OCI-M2 (cell line): Measurements from ENCODE around the gene C10orf53.
"Not testable (repeated sequence)": the region's sequence is repeated elsewhere in the genome, so short reads cannot be mapped to it uniquely, and the experiment has no call there.

Experiments used
- DNase-seq: peaks from one replicate; lab custom pipeline; 2025; ENCODE audit not compliant: unreplicated experiment; lab: John Stamatoyannopoulos, UW

C10orf53 gene

GRCh38 chr10:49686651-49687050, 7.2 kb downstream of the C10orf53 start:
- no peak for DNase-seq

- no peak for DNase-seq
Observed at GRCh38 chr10:49688261-49688846, 8.9 kb downstream of the C10orf53 start.

GRCh38 chr10:49688920-49689319, 9.5 kb downstream of the C10orf53 start:
- no peak for DNase-seq

- no peak for DNase-seq
Observed at GRCh38 chr10:49689882-49690510, 10.5 kb downstream of the C10orf53 start.

- no peak for DNase-seq
Observed at GRCh38 chr10:49690698-49691356, 11.4 kb downstream of the C10orf53 start.

GRCh38 chr10:49691588-49691987, 12.1 kb downstream of the C10orf53 start:
- no peak for DNase-seq

GRCh38 chr10:49694466-49694865, 15.0 kb downstream of the C10orf53 start:
- DNase-seq = no peak

GRCh38 chr10:49696311-49696710, 16.9 kb downstream of the C10orf53 start:
- no peak for DNase-seq

- DNase-seq = no peak
Observed at GRCh38 chr10:49698679-49699078, 19.2 kb downstream of the C10orf53 start.

- DNase-seq = no peak
Observed at GRCh38 chr10:49700211-49700610, 20.8 kb downstream of the C10orf53 start.

- no peak for DNase-seq
Observed at GRCh38 chr10:49700997-49701396, 21.5 kb downstream of the C10orf53 start.

GRCh38 chr10:49707585-49707984, 28.1 kb downstream of the C10orf53 start:
- DNase-seq = no peak

- no peak for DNase-seq
Observed at GRCh38 chr10:49709934-49710333, 30.5 kb downstream of the C10orf53 start.

- DNase-seq = no peak
Observed at GRCh38 chr10:49710966-49711365, 31.5 kb downstream of the C10orf53 start.

- no peak for DNase-seq
Observed at GRCh38 chr10:49711481-49711880, 32.0 kb downstream of the C10orf53 start.

GRCh38 chr10:49713266-49713665, 33.8 kb downstream of the C10orf53 start:
- DNase-seq = no peak

GRCh38 chr10:49715157-49715556, 35.7 kb downstream of the C10orf53 start:
- DNase-seq = not testable (repeated sequence)

- no peak for DNase-seq
Observed at GRCh38 chr10:49726593-49726992, 47.1 kb downstream of the C10orf53 start.

- DNase-seq = no peak
Observed at GRCh38 chr10:49733866-49734265, 54.4 kb downstream of the C10orf53 start.

- no peak for DNase-seq
Observed at GRCh38 chr10:49734676-49735075, 55.2 kb downstream of the C10orf53 start.

- DNase-seq = no peak
Observed at GRCh38 chr10:49735161-49735560, 55.7 kb downstream of the C10orf53 start.

- no peak for DNase-seq
Observed at GRCh38 chr10:49735848-49736563, 56.6 kb downstream of the C10orf53 start.
